Thymus (tissue), 11 donors: ENCODE measurements around the gene STK40. TPM values are rescaled to one million over a fixed set of nuclear protein-coding genes. Genes with fewer than 3 reads are reported as not detected.

ENCODE experiments used
- DNase-seq, 9 donors: peaks; one replicate each; pipeline ENCODE4 v3.0.0-alpha.2; 2013; ENCODE audit warnings: low spot score in 9 of 9, low read depth in 6 of 9, missing footprints in 1 of 9
- H3K27ac ChIP-seq, 2 donors: one replicate each; pipeline ENCODE4 v1.5.1; 2013; ENCODE audit warnings: control low read depth in 1 of 2, low read depth in 1 of 2, low read length in 1 of 2, mild to moderate bottlenecking in 1 of 2, moderate library complexity in 1 of 2
- H3K27me3 ChIP-seq, 2 donors: one replicate each; pipeline ENCODE4 v1.5.1; 2013; ENCODE audit warnings: low read length in 1 of 2; ENCODE audit not compliant: control insufficient read depth in 2 of 2, insufficient read depth in 1 of 2
- H3K36me3 ChIP-seq, 2 donors: one replicate each; pipeline ENCODE4 v1.5.1; 2013; ENCODE audit warnings: low read length in 1 of 2, mild to moderate bottlenecking in 1 of 2, moderate library complexity in 1 of 2; ENCODE audit not compliant: control insufficient read depth in 2 of 2, insufficient read depth in 2 of 2
- H3K4me1 ChIP-seq, 2 donors: one replicate each; pipeline ENCODE4 v1.5.1; 2013; ENCODE audit warnings: low read length in 2 of 2; ENCODE audit not compliant: control insufficient read depth in 2 of 2, insufficient read depth in 2 of 2
- H3K4me3 ChIP-seq, 2 donors: one replicate each; pipeline ENCODE4 v1.5.1; 2013; ENCODE audit warnings: low read length in 2 of 2, control low read depth in 1 of 2, mild to moderate bottlenecking in 1 of 2
- H3K9me3 ChIP-seq, 2 donors: one replicate each; pipeline ENCODE4 v1.5.1; 2013; ENCODE audit warnings: low read length in 1 of 2, mild to moderate bottlenecking in 1 of 2; ENCODE audit not compliant: control insufficient read depth in 2 of 2, insufficient read depth in 1 of 2
- WGBS: extraction: QIAGEN DNeasy Blood & Tissue Kit; methylation state at CpG from one replicate; pipeline ENCODE4 v1.1.7; 2013; 5-methylcytosine and 5-hydroxymethylcytosine counted together
- polyA plus RNA-seq: library from polyadenylated mRNA; stranded (reverse); fragments of 200-250 nt; gene quantifications from one replicate; pipeline ENCODE4 v1.2.3, GENCODE V29; 2013
- total RNA-seq: library from RNA; stranded (reverse); fragments of 120-200 nt; gene quantifications from one replicate; pipeline ENCODE4 v1.2.4, GENCODE V29; 2013
- donor health status: healthy.

STK40 gene
- total and polyA plus RNA-seq, 2 donors: 17.6 to 20.7 TPM

GRCh38 chr1:36367798-36368197 lies 17.9 kb downstream of the STK40 start:
- Histone ChIP-seq H3K4me3 (no peak overlapping the region), H3K27ac (peak overlapping the region in 1 of 2 donors; percentile 94), H3K36me3 (no peaks in the 10 kb centered on the region), H3K9me3 (no peaks in the 10 kb centered on the region), H3K4me1 (peaks cover 15 to 48% of the 10 kb centered on the region in 2 donors), H3K27me3 (no peaks in the 10 kb centered on the region)
- WGBS: 98% methylated on average over 4 of the region's 4 CpGs
- no peak for DNase-seq

- Histone ChIP-seq H3K27me3 (no peaks in the 10 kb centered on the region), H3K9me3 (no peaks in the 10 kb centered on the region), H3K4me3 (no peak overlapping the region), H3K36me3 (peaks cover 4% of the 10 kb centered on the region in 2 donors), H3K27ac (peak overlapping the region; percentile 50 to 94), H3K4me1 (peaks cover 15 to 41% of the 10 kb centered on the region in 2 donors)
- WGBS: 59% methylated on average over 5 of the region's 5 CpGs
- DNase-seq: peak in 5 of 9 donors; percentile 50 to 81 (median 59)
Observed at GRCh38 chr1:36367066-36367465, 18.7 kb downstream of the STK40 start.

GRCh38 chr1:36366091-36366661 lies 19.5 kb downstream of the STK40 start:
- H3K4me3 ChIP-seq: no peak overlapping the region
- 48% methylated on average over 18 of the region's 18 CpGs for WGBS
- peak in 7 of 9 donors; percentile 53 to 91 (median 77) for DNase-seq
- no peaks in the 10 kb centered on the region for H3K27me3 ChIP-seq
- H3K36me3 ChIP-seq: peaks cover 5 to 11% of the 10 kb centered on the region in 2 donors
- H3K27ac ChIP-seq: peak overlapping the region; percentile 87 to 94
- H3K9me3 ChIP-seq: no peaks in the 10 kb centered on the region
- H3K4me1 ChIP-seq: peaks cover 15 to 39% of the 10 kb centered on the region in 2 donors

GRCh38 chr1:36365381-36365780 lies 20.3 kb downstream of the STK40 start:
- Histone ChIP-seq H3K27ac (peak overlapping the region; percentile 65 to 94), H3K9me3 (no peaks in the 10 kb centered on the region), H3K36me3 (peaks cover 5 to 15% of the 10 kb centered on the region in 2 donors), H3K4me3 (no peak overlapping the region), H3K27me3 (no peaks in the 10 kb centered on the region), H3K4me1 (peaks cover 15 to 39% of the 10 kb centered on the region in 2 donors)
- WGBS: 89% methylated on average over 1 of the region's 1 CpG
- no peak for DNase-seq

GRCh38 chr1:36359911-36360550 lies 25.7 kb downstream of the STK40 start:
- H3K4me3 ChIP-seq: no peak overlapping the region
- H3K36me3 ChIP-seq: peaks cover 24 to 51% of the 10 kb centered on the region in 2 donors
- WGBS: 93% methylated on average over 6 of the region's 6 CpGs
- H3K9me3 ChIP-seq: peaks cover 0 to 1% of the 10 kb centered on the region in 2 donors
- DNase-seq: no peak
- no peaks in the 10 kb centered on the region for H3K27me3 ChIP-seq
- H3K4me1 ChIP-seq: peaks cover 0 to 4% of the 10 kb centered on the region in 2 donors
- H3K27ac ChIP-seq: peak overlapping the region; percentile 6 to 30

- no peak overlapping the region for H3K4me3 ChIP-seq
- DNase-seq: no peak
- H3K36me3 ChIP-seq: peaks cover 29 to 57% of the 10 kb centered on the region in 2 donors
- whole genome bisulfite sequencing: 97% methylated on average over 5 of the region's 5 CpGs
- no peaks in the 10 kb centered on the region for H3K27me3 ChIP-seq
- peaks cover 0 to 1% of the 10 kb centered on the region in 2 donors for H3K9me3 ChIP-seq
- peaks cover 0 to 4% of the 10 kb centered on the region in 2 donors for H3K4me1 ChIP-seq
- peak overlapping the region; percentile 27 to 30 for H3K27ac ChIP-seq
Observed at GRCh38 chr1:36359383-36359782, 26.3 kb downstream of the STK40 start.

- Histone ChIP-seq H3K4me3 (no peak overlapping the region), H3K36me3 (peaks cover 36 to 64% of the 10 kb centered on the region in 2 donors), H3K9me3 (peaks cover 0 to 1% of the 10 kb centered on the region in 2 donors), H3K4me1 (peaks cover 0 to 4% of the 10 kb centered on the region in 2 donors), H3K27me3 (no peaks in the 10 kb centered on the region), H3K27ac (no peak overlapping the region)
- DNase-seq: no peak
- 97% methylated on average over 13 of the region's 13 CpGs for WGBS
Observed at GRCh38 chr1:36358514-36359084, 27.1 kb downstream of the STK40 start.

GRCh38 chr1:36355811-36356210 lies 29.9 kb downstream of the STK40 start:
- Histone ChIP-seq H3K4me3 (no peak overlapping the region), H3K4me1 (peaks cover 0 to 5% of the 10 kb centered on the region in 2 donors), H3K9me3 (peaks cover 0 to 1% of the 10 kb centered on the region in 2 donors), H3K27ac (no peak overlapping the region), H3K27me3 (no peaks in the 10 kb centered on the region), H3K36me3 (peaks cover 43 to 63% of the 10 kb centered on the region in 2 donors)
- DNase-seq: no peak
- WGBS: 95% methylated on average over 4 of the region's 4 CpGs

GRCh38 chr1:36354486-36354885 lies 31.2 kb downstream of the STK40 start:
- WGBS: 97% methylated on average over 11 of the region's 11 CpGs
- peaks cover 0 to 12% of the 10 kb centered on the region in 2 donors for H3K4me1 ChIP-seq

More at GRCh38 chr1:36354486-36354885, 31.2 kb downstream of the STK40 start:
- H3K36me3 ChIP-seq: peaks cover 45 to 57% of the 10 kb centered on the region in 2 donors
- H3K4me3 ChIP-seq: no peak overlapping the region
- no peak for DNase-seq
- no peaks in the 10 kb centered on the region for H3K9me3 ChIP-seq
- no peak overlapping the region for H3K27ac ChIP-seq
- H3K27me3 ChIP-seq: no peaks in the 10 kb centered on the region
